ENCODE measurements around the gene ZFPM1.

DNA sequence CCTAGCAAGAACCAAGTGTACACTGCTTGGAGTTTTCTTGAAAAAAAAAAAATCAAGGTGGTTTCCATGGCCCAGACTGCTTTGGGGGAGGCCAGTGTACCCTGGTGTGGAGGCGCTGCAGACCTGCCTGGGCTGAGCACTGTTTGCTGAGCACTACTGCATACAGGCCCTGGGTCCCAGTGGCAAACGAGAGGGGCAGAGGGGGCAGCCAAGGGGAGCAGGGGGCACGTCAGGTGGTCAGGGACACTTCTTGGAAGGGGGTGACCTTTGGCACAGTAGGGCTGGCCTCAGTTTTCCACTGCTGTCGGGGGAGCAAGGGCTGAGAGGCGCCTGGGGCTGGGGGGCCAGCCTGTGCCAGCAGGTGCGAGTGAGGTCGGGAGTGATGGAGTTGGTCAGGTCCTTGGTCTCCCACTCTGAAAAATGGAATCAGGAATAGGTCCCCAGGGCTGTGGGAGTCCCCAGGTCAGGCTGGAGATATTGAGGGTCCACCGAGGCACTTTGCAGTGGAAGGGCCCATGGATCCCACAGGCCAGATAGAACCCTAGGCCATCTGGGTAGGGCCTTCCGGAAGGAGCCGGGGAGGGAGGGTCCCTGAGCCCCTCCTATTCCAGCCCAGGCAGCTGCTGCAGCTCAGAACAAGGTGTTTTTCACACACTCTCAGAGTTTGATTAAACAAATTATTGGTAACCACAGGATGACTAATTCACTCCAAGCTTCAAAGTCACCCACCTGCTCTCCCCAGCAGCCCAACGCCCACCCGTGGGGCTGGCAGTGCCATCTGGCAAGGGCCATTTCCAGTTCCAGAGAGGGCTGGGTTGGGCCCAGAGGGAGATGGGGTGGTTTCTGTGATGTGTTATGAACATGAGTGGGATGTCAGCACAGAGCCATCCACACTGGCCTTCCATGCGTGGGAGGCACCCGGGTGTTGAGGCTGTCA, 3.5 kb downstream of the ZFPM1 start:
- TF ChIP-seq, protein P1, sequence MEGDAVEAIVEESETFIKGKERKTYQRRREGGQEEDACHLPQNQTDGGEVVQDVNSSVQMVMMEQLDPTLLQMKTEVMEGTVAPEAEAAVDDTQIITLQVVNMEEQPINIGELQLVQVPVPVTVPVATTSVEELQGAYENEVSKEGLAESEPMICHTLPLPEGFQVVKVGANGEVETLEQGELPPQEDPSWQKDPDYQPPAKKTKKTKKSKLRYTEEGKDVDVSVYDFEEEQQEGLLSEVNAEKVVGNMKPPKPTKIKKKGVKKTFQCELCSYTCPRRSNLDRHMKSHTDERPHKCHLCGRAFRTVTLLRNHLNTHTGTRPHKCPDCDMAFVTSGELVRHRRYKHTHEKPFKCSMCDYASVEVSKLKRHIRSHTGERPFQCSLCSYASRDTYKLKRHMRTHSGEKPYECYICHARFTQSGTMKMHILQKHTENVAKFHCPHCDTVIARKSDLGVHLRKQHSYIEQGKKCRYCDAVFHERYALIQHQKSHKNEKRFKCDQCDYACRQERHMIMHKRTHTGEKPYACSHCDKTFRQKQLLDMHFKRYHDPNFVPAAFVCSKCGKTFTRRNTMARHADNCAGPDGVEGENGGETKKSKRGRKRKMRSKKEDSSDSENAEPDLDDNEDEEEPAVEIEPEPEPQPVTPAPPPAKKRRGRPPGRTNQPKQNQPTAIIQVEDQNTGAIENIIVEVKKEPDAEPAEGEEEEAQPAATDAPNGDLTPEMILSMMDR (conservative IDR thresholded peaks at IDR 0.05; ENCODE audit: low read length) = no peak
- no peak for TF ChIP-seq EZH2phosphoT487 (IDR thresholded peaks at IDR 0.05; ENCODE audit: borderline replicate concordance, low read depth, low read length)

All from OCI-LY7 (cell line).